NCI-H128 (cell line): ENCODE data around the gene PER3.
"Not testable (repeated sequence)": the region's sequence is repeated elsewhere in the genome, so short reads cannot be mapped to it uniquely, and the experiment has no call there.

ENCODE experiments used
- DNase-seq: peaks from one replicate; lab custom pipeline; 2025; ENCODE audit not compliant: unreplicated experiment; lab: John Stamatoyannopoulos, UW

Gene PER3

GRCh38 chr1:7778133-7778628 is 5.9 kb upstream of the PER3 start:
- no peak for DNase-seq

GRCh38 chr1:7780976-7781375 is 3.1 kb upstream of the PER3 start:
- no peak for DNase-seq

- no peak for DNase-seq
Measured at GRCh38 chr1:7781501-7781900, 2.6 kb upstream of the PER3 start.

GRCh38 chr1:7781923-7782495 is 2.1 kb upstream of the PER3 start:
- no peak for DNase-seq

- DNase-seq: no peak
Measured at GRCh38 chr1:7783178-7783711, 846 bp upstream of the PER3 start.

GRCh38 chr1:7784492-7785071 is 491 bp downstream of the PER3 start:
- no peak for DNase-seq

GRCh38 chr1:7785108-7785507 is 1.0 kb downstream of the PER3 start:
- DNase-seq: no peak

GRCh38 chr1:7786795-7787194 is 2.7 kb downstream of the PER3 start:
- DNase-seq: no peak

- no peak for DNase-seq
Measured at GRCh38 chr1:7789828-7790227, 5.7 kb downstream of the PER3 start.

GRCh38 chr1:7791027-7791426 is 6.9 kb downstream of the PER3 start:
- DNase-seq: not testable (repeated sequence)

GRCh38 chr1:7795406-7795805 is 11.3 kb downstream of the PER3 start:
- DNase-seq: no peak

GRCh38 chr1:7805460-7805859 is 21.4 kb downstream of the PER3 start:
- DNase-seq: no peak

- DNase-seq: no peak
Measured at GRCh38 chr1:7808253-7808844, 24.3 kb downstream of the PER3 start.

- no peak for DNase-seq
Measured at GRCh38 chr1:7809742-7810141, 25.7 kb downstream of the PER3 start.

- no peak for DNase-seq
Measured at GRCh38 chr1:7810395-7810794, 26.3 kb downstream of the PER3 start.

- DNase-seq: no peak
Measured at GRCh38 chr1:7811476-7811875, 27.4 kb downstream of the PER3 start.

- DNase-seq: no peak
Measured at GRCh38 chr1:7813677-7814373, 29.7 kb downstream of the PER3 start.

- no peak for DNase-seq
Measured at GRCh38 chr1:7821282-7821681, 37.2 kb downstream of the PER3 start.

GRCh38 chr1:7824701-7825100 is 40.6 kb downstream of the PER3 start:
- no peak for DNase-seq

- DNase-seq: no peak
Measured at GRCh38 chr1:7826363-7826762, 42.3 kb downstream of the PER3 start.

GRCh38 chr1:7827126-7827955 is 43.2 kb downstream of the PER3 start:
- no peak for DNase-seq
